Mammary epithelial cell (primary cell): ENCODE results near the gene TFG.

Source experiments
- CTCF ChIP-seq, 2 donors: IDR thresholded peaks in 1 of 2; conservative IDR thresholded peaks in 1 of 2; 2 replicates each; pipeline ENCODE4 v1.5.1; 2011 to 2012; ENCODE audit warnings: inconsistent platforms in 2 of 2, low read length in 2 of 2, mild to moderate bottlenecking in 2 of 2, control low read depth in 1 of 2, low read depth in 1 of 2; ENCODE audit not compliant: insufficient read depth in 1 of 2; ENCODE audit errors: extremely low read depth in 1 of 2
- EZH2 ChIP-seq: IDR thresholded peaks from 2 replicates; pipeline ENCODE4 v1.6.1; 2012; ENCODE audit warnings: low read length, inconsistent platforms, borderline replicate concordance

DNA sequence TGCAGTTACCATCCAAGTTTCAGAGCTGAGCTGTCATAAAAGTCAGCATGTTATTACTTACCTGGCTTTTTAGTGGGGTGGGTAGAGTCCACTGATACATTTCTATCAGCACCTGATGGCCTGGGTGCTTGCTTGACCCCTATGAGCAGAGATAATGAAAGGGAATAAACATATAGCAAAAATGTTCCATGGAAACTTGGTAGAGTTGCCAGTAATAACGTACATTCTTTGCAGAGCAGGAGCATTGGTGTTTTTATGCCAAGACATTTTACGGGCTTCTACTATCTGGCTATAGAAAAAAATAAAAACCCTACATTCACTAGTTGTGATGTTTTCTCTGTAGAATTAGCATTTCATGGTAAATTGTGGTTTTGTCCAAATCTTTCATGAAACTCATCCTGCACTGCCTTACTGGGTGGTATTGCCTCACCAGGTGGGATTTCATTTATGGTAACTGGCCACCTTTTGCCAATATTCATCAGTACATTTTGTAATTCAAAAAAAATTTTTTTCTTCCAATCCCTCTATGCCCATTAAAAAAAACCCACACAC lies 70.9 kb downstream of the TFG start:
- no peak for TF ChIP-seq EZH2
- TF ChIP-seq CTCF (conservative IDR thresholded peaks at IDR 0.05 in 1 of 2, IDR thresholded peaks at IDR 0.05 in 1 of 2; ENCODE audit: extremely low read depth in 1 of 2, insufficient read depth in 1 of 2, low read depth in 1 of 2, low read length in 2 of 2), result no peak
